HG02970 (cell line): ENCODE data around the gene LINC00305.

ENCODE experiments used
- ATAC-seq: cut with Tn5 transposase; IDR thresholded peaks from one replicate; pipeline ENCODE4 v1.9.1; 2021; ENCODE audit warnings: mild to moderate bottlenecking, moderate library complexity, moderate number of reproducible peaks; ENCODE audit not compliant: unreplicated experiment, low FRiP score

LINC00305 gene

DNA sequence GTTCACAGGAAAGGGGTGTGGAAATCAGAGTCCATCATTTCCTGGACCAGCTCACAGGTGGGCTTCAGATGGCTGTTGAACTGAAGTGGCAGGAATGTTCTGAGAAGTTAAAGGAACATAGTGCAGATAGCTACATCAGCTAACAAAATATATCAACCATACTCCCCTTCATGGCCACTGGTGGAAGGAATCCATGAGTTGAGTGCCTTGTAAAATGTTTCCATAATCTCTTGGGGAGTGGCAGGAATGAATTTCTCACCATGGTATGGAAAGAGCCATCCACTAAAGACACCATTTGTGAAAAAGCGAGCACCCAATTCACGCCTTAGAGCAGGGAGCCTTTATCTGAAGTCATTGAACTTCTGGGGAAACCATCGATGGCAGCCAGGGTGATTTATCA lies at the start of gene LINC00305:
LINC00305 (minus strand) TSS at position 101 of the 400 bp plus-strand sequence.
- ATAC-seq = no peak

DNA sequence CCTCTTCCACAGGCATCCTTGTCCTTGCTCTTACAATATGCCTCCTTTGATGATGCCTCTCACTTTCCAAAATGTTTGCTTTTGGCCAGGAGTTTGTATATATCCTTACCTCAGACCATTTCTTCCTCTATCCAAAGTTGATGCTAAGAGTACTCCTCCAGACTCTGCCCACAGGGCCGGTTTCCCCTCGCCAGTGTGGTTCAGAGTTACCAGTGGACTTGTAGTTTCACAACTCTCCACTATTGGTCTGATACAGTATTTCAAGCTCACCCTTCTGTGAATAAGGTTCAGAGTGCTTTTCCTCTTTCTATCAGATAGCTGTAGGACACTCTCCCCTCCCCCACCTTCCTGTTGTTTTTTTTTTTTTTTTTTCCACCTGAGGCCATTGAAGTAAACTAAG lies 42.2 kb upstream of the LINC00305 start:
- no peak for ATAC-seq

DNA sequence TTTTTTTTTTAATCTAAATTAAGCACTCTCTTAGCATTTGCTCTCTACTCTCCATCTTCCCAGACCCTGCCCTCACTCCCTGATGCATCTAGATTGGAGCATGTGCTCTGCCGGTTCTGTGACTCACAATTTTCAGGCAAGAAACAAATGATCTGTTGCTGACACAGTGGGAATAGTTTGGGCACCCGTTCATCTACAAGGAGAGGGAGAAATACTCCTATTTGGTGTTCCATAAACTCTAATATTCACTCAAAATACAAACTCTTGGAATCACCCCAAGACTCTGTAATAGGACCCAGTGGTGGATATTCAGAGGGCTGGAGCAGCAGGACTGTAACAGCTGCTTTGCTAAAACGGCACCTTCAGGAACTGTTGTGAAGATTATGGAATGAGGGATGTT lies 37.1 kb upstream of the LINC00305 start:
- ATAC-seq = no peak

DNA sequence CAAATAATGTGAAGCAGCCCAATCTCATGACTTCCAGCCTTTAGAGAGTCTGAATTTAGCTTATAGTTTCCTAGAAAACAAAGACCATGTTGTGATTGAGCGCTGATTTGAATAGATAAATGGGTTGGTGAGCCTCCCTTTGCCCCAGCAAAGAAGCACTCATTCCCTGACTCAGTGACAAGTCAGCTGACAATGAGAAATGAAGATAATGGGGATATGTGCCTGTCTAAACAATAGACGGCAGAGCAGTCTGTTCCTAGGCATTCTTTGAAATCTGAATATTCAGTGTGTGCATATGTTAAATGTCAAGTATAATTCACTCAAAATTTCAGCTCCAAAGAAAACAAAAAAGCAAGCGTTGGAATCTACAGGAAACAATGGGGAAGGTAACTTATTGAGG lies 34.8 kb upstream of the LINC00305 start:
- ATAC-seq = no peak

DNA sequence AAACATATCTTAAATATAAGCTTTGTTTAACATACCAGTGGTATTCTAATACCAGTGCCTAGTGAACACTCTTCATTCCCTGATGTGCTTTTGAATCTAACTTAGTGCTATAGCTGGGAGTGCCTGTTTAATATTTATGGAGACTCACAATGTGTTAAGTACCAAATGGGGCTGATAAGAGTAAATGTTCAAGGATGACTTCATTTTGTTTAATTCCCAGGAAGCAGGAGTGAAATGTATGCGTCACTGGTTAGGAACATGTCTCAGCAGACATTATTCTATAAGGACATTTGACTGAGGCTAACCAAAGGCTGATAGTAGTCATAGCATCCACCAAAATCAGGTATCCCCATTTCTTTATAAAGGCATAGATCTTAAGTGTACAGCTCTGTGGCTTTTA lies 31.7 kb upstream of the LINC00305 start:
- ATAC-seq = no peak

DNA sequence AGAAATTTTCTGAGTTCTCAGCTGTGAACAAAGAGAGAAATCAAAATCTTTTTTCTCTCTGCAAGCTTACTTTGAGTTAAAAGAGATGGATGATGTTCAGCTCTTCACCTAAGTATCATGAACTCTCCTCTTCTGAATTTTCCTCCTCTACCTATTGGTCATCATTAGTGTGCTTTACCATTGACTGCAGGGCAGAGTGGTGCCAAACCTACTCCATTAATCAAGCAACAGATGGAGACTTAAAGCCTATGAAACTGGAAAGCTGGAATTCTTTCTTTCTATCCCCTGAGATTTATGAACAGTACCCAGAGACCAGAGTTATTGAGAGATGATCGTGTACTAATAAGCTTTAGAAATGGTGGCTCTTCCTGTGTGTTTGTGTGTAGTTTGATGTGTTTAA lies 31.3 kb upstream of the LINC00305 start:
- ATAC-seq = no peak

DNA sequence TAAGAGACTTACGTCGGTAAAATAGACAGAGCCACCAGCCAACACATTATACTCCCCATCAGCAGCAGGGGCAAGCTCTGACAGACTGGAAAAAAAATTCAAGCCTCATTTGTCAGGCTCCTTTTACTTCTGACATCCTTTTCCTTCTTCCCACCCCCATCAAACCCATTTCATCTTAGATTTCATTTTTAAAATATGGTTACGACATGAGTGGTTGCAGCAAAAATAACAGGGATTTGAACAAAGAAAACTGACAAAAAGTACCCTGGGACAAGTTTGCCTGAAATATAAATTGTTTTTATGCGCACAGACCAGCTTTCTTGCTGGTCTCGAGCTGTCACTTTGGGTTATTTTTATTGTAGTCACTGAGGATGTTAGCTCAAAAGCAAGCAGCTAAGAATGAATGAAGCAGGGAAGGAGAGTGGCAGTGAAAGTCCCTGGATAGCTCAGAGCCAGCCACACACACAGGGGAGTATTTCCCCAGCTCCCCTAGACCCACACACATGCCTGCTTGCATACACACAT lies 30.7 kb upstream of the LINC00305 start:
- no peak for ATAC-seq

DNA sequence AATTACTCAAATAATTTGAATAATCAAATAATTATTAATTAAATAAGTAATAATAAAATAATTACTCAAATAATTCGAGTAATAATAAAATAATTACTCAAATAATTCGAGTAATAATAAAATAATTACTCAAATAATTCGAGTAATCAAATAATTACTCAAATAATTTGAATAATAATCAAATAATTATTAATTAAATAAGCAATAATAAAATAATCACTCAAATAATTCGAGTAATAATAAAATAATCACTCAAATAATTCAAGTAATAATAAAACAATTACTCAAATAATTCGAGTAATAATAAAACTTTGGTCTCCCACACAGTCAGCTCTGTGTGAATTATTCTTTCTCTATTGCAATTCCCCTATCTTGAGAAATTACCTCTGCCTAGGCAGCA lies 30.0 kb upstream of the LINC00305 start:
- ATAC-seq = no peak

DNA sequence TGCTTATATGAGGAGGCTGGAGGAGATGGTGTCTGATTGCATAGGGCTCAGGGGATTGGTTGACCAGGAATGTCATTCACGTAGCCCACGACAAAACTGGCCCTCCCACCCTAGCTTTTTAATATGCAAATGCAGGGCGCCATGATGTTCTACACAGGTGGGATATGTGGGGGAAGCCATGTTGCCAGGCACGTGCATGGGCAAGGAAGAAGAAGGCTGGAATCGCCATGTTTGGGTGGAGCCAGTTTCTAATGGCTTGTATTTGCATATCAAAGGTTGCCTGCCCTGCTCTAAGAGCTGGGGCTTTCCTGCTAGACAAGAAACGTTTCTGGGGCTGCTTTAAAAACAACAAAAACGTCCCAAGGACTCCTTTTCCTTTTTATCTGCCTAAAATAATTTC lies 26.5 kb upstream of the LINC00305 start:
- no peak for ATAC-seq

DNA sequence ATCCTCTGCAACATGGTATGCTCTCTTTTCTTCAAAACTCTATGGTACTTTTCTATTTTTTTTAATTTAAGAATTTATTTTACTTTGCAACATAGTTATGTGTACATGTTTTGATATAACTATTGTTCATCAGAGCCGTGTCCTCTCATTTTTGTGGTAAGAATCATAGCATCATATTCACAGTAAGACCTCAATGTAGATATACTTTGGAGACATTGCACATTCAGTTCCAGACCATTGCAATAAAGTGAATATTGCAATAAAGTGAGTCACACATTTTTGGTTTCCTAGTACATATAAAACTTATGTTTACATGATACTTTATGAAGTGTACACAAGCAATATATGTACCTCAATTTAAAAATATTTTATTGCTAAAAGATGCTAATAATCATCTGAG lies 22.7 kb upstream of the LINC00305 start:
- no peak for ATAC-seq

DNA sequence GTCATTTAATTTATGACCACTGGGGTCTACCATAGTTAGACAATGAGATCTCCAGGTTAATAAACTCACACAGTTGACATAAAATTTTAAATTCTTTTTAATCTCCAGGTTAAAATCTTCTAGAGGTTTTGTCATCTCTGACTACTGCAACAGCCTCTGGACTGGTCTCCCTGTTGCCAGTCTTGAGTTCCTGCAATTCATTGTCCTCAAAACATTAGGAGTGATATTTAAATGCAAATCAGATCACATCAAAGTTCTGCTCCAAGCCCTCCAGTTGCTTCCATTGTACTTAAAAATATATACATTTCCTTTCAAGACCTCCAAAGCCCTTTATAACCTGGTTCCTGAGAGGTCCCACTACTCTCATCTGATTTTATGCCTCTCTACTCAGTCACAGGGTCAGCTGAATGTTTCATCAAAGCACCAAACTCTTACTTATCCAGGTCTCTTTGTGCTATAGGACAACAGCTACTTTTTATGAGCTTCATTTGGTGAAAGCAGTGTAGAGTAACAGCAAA lies 18.6 kb upstream of the LINC00305 start:
- ATAC-seq = no peak

DNA sequence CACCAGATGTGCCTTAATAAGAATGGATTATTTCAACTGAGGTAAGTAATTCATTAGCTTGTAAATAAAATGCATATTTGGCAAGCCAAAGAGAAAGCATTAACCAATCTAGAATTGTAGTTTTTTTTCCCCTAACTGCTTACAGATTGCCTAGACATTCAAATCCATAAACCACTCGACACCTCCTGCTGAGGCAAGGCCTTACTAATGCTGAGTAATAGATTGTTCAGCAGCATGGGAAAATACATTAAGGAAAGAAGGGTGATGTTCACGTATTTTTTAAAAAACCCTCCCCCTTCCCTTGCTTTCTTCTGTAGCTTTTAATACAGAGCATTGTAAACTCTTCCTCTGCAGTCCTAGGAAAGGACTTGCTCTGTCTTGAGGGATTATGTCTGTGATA lies 17.0 kb upstream of the LINC00305 start:
- ATAC-seq = no peak

DNA sequence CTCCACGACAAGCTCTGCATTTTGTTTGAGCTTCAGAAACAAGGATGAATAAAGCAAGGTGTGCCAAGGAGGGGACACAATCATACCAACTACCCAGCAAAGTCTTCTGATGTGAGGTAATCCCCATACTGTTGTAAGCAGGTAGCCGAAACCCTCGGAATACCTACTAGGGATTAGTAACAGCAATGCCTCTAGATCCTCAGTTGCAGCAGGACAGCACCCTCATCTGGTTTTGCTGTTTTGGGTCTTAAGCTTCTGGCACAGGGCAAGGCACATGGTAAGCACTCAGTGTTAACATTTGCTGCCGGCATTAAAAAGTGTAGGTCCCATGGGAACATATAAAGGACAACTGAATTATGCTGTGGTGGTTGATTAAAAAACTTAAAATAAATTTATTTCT lies 16.0 kb upstream of the LINC00305 start:
- ATAC-seq = no peak

DNA sequence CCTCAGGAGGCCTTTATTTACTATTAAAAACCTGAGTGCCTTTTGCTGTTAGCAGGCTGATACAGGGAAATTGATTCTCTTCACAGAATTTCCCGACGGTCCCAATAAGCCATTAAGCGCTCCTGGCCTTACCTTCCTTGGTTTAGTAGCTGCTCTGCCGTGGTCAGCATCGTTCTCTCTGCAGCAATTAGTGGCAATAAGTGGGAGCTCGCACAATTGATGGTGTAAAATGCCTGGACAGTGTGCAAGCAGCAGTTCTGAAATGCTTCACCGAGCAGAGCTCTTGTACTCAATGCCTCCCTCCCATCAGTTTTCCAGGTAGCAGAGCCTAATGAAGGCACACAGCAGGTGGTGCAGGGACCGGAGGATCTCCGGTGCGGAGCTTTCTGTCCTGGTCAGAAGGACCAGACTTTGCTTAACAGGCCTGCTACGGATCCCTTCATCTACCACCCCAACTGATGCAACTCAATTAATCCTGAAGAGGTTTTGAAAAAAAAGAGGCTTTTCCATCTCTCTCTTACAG lies 1.1 kb upstream of the LINC00305 start:
- no peak for ATAC-seq

DNA sequence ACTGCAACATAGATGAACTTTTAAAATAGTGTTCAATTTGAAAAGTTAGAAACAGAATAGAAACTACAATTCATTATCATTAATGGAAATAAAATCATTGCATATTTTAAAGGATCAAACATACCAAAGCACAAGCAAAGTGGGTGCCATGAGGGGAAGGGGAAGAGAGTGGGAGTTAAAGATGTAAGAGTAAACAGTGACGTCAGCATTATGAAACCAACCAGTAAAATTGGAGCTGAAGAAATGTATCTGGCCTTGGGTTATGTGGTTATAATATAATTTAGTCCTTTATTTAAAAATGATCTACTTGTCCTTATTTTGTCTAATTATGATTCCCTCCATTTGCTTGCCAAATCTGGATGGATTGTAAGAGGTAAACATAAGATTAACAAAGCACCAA lies 6.0 kb downstream of the LINC00305 start:
- no peak for ATAC-seq

DNA sequence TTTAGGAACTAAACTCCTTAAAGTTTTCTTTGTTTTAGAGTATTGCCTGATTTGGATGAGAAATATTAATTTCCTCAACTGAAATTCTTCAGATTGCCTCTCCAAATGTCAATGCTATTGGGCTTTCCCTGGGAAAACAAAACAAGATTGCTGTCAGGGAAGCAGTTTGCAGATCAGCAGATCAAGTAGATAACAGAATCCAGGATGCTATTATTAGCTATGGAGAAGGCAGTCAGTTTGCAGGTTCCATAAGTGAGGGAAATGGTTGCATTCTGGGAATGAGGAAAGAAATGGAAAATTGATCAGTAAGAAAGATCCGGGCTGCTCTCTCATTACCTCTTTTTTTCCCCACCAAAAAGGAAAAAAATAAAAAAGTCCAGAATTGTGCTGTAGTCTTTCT lies 11.0 kb downstream of the LINC00305 start:
- ATAC-seq = no peak

DNA sequence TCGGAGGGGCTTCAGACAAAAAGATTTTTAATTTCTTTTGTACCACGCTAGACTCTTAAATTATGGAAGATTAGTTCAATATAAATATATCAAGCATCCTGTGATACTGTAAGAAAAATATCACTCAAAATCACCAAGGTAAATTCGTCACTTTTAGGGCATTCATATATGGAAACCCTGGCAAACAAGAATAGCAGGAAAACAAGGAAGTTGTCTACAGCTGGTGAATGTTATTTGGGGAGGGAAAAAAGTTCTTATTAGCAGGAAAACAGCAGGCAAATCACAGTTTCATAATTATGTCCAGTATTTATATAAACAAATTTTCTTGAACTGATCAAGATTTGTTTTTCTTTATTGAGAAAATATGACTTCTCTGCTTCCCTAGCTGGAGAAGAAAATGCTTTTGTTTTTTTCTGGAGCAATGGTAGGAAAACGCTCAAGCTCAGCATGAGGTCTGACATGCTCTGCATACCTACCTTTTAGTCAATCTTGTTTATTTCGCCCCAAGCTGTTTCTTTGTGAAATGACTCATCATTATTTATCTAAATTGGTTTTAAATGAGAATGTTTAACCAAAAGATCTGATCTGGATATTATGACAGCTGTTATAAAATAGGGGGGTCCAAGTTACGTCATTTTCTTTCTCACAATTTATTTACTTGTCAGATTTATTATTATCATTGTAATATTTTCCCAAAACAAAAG lies 14.7 kb downstream of the LINC00305 start:
- no peak for ATAC-seq

DNA sequence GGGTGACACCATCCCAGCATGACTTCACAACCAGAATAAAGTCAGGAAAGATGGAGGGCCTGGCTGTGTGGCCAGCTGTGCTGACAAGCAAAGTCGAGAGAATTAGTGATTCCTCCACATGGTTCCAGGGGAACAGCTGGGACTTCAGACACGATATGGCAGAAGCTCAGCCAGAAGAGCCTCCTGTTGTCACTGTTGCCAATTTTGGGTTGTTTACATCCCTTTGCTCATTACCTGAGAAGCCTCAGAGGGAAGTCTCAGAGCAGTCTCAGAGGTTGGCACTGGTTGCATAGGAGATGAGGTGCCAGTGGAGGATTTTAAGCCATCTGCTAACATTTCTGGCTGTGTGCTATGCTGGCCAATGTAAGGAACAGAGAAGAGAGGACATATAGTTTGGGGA lies 16.0 kb downstream of the LINC00305 start:
- ATAC-seq = no peak

DNA sequence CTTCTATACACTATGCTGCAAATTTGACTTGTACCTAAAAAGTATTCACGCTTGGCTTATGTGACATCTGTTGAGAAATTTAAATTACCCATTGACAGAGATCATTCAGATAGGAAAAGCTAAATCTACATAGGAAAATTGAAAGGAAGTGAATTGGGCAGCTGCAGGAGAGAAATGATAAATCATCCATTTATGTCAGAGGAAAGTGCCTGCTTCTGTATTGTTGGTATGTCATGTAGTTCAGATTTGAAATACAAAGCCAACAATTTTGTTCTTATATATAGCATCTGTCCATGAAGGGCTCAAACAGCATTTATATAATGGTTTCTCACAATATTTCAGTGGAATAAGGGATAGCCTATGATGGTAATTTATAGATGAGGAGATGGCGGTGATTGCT lies 17.6 kb downstream of the LINC00305 start:
- ATAC-seq = no peak

DNA sequence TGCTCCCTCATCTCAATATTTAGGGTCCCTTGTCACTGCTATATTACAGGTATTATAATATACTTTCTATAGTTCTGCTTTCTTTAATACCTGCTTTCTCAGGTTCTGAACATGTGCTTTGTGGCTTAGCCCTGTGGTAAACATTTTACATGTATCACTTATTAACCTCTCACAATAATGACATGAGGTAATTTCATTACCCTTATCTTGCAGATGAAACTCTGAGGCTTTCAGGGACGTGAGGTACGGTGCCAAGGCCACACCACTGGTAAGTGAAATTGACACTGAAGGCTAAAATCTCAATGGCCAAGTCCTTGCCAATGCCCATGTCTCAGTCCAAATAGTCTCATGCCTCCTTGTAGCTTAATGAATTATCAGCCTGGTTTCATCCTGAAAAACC lies 21.7 kb downstream of the LINC00305 start:
- ATAC-seq = peak; percentile 75

DNA sequence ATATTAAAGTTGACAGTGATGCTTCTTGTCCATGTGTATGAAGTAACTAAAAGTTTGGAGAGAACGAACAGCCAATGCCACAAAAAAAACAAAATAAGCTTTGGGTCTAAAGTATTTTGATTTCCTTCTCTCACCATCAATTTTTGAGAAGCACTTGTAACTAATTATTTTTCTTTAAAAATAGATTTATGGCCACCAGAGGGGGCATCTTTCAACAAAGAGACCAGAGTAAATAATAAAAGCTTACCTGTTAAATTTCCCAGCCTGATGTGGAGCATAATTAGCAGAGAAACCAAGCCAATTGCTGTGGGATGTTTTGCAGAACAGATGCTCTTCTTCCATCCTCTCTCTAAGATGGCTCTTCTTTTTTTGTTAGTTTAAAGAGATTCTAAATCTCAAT lies 29.0 kb downstream of the LINC00305 start:
- no peak for ATAC-seq

DNA sequence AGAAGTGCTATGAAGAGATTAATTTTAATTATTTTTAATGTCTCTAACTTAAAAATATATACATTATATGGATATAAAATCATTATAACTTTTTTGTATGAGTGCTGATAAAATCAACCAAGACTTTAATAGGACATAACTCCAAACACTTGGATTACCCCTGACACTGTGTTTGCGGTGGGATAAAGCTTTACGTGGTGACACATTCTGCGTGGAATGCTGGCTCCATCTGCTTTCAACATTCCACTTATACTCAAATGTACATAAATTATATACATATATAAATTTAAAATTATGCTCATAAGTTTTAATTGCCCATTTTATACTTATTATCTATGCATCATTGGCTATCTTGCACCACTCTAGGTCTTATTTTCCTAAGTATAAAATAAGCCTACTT lies 30.5 kb downstream of the LINC00305 start:
- ATAC-seq = no peak
